NT2/D1 (cell line): ENCODE results near the gene CD40LG.

ENCODE experiments used
- SUZ12 ChIP-seq: IDR thresholded peaks from 2 replicates; pipeline ENCODE4 v1.6.1; 2011; ENCODE audit not compliant: insufficient read length, insufficient read depth; ENCODE audit errors: extremely low read depth
- YY1 ChIP-seq: IDR thresholded peaks from 2 replicates; pipeline ENCODE4 v1.6.1; 2011; ENCODE audit not compliant: insufficient read length, insufficient read depth
- ZNF274 ChIP-seq: IDR thresholded peaks from 2 replicates; pipeline ENCODE4 v1.6.1; 2011; ENCODE audit warnings: mild to moderate bottlenecking, low read depth, low read length

GRCh38 chrX:136625246-136625645 is 22.7 kb upstream of the CD40LG start:
- no peak for TF ChIP-seq ZNF274
- no peak for TF ChIP-seq SUZ12
- no peak for TF ChIP-seq YY1
